GM21360 (cell line): ENCODE data around the gene ATG9B.
A peak's percentile ranks its signal among the peaks of the same experiment; 100 is the strongest.

Experiments used
- ATAC-seq: cut with Tn5 transposase; IDR thresholded peaks from one replicate; pipeline ENCODE4 v1.9.1; 2021; ENCODE audit warnings: mild to moderate bottlenecking, moderate library complexity; ENCODE audit not compliant: unreplicated experiment

ATG9B gene

DNA sequence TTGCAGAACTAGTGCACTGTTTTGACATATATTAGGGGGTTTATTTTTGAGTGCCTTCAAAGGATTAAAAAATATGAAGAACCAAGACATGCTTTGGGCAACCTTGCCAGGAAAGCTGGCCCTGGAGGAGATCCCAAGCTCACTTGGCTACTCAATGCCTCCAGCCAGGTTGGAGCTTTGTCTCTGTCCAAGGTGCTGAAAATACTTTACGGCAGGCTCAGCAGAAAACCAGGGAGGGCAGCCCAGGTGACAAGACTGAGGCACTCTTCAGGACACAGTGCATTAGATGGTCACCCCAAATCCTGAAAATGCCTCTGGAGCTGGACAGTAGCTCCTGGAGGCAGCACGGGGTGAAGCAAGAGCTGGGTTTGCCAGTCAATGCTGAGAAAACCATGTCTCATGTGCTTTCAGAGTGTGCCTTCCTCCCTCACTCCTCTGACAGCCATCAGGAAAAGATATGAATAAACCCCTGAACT lies 40.4 kb downstream of the ATG9B start:
- ATAC-seq, result no peak

DNA sequence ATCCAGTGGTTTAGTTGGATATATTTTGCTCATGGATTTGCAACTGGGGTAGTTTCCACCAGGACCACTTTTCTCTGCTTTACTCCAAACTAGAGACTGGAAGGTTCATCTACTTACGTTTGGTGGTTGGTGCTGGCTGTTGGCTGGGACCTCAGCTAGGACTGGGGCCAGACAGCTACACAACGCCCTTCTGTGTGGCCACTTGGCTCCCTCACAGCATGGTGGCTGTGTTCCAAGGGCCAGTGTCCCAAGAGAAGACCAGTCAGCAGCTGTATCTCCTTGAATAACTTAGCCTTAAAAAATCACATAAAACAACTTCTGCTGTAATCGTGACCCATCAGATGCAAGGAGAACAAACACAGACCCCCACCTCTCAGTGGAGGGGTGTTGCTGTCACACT lies 41.9 kb downstream of the ATG9B start:
- no peak for ATAC-seq

DNA sequence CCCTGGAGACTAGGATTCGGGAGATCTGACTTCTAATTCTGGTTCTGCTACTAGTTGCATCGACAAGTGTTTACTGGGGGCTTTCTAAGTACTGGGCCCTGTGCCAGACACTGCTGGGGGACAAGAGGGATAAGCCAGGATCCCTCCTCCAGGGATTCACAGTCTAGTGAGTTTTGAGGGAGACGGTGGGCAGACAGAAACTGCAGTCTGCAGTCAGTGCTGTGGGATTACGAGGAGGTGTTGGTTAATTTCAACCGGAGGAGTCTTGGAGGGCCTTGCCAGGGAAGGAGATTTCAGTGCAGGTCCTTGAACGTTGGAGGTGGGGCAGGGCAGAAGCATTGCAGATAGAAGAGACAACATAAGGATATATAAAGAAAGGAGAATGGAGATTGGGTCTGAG lies 42.6 kb downstream of the ATG9B start:
- ATAC-seq, result no peak

GRCh38 chr7:150980663-150981062 lies 43.6 kb downstream of the ATG9B start:
- no peak for ATAC-seq

DNA sequence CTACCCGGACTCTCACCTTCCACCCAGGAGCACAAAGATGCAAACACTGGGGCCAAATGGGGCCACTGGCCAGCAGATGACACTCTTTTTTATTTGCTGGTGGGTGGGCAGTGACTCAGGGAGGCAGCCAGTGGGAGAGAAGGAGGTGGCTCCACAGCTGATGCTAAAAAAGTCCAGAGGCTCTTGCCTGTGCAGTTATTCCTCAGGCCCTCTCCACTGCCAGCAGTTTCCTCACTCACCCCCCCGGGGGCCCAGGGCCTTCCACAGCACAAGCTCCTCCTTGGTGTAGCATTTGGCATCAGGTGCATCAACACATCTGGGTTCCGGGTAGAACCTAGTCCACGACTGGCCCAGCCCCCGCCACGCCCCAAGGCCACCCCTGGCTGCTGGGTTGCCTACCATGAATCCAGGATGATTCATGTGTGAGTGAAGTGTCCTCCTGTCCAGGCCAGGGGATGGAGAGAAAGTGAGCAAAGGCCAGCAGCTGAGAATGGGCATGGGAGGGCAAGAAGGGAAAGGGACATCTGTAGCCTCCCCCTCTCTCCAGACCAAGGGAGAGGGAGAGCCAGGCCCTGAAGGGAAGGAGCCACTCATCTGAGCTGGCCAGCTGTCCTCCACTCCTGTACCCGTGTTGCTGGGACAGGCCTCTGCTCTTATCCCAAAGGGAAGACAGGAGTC lies 44.4 kb downstream of the ATG9B start:
- no peak for ATAC-seq

- ATAC-seq, result no peak
Observed at GRCh38 chr7:150978126-150978789, 46.0 kb downstream of the ATG9B start, which contains the start of gene KCNH2. Gene KCNH2 (minus strand): TSS chr7:150978321. CDS start chr7:150977913, 408 bp downstream.

DNA sequence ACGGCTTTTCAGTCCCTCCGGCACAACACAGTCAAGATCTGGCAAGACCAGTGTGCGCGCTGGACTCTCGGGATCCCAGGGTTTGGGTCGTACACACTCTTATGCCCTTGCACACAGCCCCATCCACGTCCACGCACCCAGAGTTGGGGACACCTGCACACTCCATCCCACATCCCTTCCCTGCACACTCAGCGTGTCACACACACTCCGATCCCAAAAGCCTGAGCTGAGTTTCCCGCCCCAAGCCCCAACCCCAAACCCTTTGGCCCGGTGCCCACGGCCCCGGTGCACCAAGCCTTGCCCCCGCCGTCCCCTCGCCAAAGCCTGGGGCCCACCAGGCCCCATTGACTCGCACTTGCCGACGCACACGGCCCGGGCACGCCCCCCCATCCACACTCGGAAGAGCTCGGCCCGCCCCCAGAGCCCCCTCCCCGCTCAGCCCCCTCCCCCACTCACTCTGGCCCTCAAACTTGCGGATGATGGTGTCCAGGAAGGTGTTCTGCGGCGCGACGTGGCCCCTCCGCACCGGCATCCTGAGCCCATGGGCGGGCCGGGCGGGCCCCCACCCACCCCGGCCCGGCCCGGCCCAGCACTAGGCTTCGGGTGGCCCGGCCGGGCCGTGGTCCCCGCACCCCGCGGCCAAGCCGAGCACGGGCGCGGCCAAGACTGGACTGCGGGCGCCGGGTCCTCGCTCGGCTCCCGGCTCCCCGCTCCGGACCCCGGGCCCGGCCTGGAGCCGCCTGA lies 46.7 kb downstream of the ATG9B start:
- no peak for ATAC-seq

DNA sequence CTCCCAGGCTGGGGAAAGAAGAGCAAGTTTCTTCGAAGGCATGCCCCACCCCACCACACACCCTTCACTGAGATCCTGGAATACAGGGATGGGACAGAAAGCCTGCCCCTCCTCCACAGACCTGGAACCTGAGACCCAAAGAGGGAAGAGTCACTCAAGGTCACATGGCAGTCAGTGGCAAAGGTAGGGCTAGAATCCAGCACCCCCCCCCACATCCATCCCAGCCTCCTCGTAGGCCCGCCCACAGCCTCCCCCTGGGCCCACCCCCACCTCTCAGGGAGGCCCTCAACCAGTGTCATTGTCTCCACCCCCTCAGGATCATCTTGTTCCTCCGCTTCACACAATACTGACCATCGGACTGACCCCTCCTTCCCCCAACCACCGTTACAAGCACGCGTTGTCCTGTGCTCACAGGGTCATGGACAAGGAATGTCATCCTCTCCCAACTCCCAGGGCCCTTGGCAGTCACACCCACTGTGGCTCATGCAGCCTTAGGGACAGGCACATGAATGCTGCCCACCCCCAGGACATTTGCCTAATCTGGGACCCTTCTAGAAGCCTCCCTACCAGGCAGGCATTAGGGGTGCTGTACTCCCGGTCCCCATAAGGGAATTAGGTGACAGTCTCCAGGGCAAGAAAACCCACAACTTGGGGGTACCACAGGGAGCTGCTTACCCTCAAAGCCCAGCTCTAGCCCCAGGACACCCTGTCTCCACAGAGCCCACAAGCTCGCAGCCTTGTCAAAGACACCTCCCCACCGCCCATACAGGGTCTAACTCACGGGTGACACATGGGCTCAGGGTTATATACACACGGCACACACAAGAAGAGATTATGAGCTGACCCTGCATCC lies 47.5 kb downstream of the ATG9B start:
- ATAC-seq, result no peak

DNA sequence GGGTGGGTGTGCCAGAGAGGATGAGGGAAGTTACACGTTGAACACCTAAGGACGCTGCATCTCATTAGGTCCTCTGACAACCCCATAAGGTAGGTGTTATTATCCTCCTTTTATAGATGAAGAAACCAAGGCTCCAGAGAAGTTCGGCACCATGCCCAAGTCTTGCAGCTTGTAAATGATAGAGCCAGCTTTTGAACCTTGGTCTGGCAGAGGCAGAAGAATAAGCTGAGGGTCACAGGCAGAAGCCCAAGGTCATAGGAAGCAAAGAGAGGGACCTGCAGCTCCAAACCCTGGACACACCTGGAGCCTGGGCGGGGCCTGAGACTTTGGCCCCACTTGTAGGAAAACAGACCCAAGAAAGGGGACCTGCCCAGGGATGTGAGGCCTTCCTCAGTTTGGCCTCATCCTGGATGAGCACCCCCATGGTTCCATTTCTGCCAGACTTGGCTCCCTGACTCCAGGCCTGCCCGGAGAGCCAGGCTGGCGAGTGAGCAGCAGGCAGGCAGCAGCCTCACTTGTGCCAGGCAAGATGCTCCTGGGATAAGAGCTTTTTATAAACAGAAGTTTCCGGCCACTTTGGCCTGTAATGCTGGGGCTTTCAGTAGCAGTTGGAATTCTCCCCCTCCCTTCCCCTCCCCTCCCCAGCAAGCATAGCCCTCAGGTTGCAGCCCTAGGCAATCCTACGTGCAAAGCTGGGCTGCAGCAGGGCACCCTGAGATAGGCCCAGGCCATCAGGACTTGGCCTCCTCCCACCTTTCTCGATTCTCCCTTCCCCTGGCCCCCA lies 48.6 kb downstream of the ATG9B start:
- no peak for ATAC-seq

- peak; percentile 40 for ATAC-seq
Observed at GRCh38 chr7:150974468-150975391, 49.6 kb downstream of the ATG9B start.

GRCh38 chr7:150973571-150974451 lies 50.5 kb downstream of the ATG9B start:
- ATAC-seq, result no peak

DNA sequence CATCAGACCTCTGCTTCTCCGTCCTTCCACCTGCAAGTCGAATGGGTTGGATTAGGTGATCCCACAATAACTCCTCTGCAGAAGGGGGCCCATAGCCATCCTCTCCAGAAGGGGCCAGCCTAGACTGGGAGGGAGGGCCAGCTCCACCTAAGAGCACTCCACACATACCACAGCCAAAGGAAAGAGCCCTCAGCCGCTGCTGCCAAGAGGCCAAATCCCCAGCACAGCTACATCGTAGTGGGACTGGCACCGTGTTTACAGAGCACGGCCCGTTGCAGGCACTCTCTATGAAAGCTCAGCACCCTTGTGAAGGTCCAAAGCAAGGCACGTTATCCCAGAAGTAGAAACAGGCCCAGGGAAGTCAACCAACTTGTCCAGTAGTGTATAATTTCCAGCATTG lies 51.6 kb downstream of the ATG9B start:
- ATAC-seq, result no peak

DNA sequence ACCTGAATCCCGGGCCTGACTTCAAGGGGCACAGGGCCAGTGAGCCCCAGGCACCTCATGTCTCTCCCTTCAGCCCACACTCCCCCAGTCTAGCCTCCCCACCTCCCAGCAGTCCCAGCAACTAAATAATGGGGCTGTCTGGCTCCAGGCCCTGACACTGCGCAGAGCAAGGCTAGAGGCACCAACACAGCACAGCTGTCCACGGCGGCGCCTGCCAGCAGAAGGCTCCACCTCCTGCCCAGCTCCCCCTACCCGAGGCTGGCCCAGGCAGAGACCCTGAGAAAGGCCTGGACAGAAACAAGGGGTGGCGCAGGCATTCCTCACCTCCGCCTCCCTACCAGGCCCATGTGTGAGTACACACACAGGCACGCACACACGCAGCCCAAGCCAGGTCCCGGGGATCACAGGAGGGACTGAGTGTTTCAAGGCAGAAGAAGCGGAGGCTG lies 52.2 kb downstream of the ATG9B start:
- no peak for ATAC-seq

- no peak for ATAC-seq
Observed at GRCh38 chr7:150971242-150972022, 52.9 kb downstream of the ATG9B start.

- ATAC-seq, result no peak
Observed at GRCh38 chr7:150970424-150970823, 53.9 kb downstream of the ATG9B start.

DNA sequence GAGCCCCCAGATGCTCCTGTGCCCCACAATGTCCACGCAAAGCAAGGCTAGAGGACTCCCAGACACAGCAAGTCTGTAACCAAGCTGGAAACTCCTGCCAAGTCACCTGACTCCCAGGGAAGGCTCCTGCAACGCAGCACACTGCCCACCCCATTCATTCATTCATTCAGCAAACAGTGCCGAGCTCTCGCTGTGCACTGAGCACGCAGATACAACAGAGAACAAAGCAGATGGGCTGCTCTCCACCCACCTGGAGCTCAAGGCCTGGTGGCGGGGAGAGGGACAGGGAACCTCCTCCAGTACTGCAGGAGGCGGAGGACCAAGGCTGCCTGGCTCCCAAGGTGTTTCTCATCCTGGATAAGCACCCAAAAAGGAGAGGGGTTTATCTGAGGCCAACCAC lies 54.8 kb downstream of the ATG9B start:
- no peak for ATAC-seq

- no peak for ATAC-seq
Observed at GRCh38 chr7:150968734-150969372, 55.4 kb downstream of the ATG9B start.
